ENCODE measurements around the gene CDKL5. TPM values are rescaled to one million over a fixed set of nuclear protein-coding genes. Genes with fewer than 3 reads are reported as not detected.

CDKL5 gene
- total and polyA plus RNA-seq, 10 donors, result 0.24 to 10.6 (median 7.0) TPM

DNA sequence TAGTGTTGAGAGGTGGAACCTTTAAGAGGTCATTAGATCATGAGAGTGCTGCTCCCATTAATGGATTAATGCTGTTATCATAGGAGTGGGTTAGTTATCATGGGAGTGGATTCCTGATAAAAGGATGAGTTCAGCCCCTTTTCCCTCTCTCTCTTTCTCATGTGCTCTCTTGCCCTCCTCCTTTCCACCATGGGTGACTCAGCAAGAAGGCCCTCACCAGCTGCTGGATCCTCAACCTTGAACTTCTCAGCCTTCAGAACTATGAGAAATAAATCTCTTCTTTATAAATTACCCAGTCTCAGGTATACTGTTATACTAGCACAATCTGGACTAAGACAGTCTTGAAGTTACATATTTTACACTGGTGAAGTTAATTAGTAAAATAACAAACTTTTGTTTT, 10.0 kb upstream of the CDKL5 start:
- no peak for DNase-seq
- Histone ChIP-seq H3K36me3 (no peaks in the 10 kb centered on the region), H3K9me3 (no peaks in the 10 kb centered on the region), H3K4me1 (no peaks in the 10 kb centered on the region), H3K4me3 (no peak overlapping the region), H3K27ac (no peak overlapping the region), H3K27me3 (replicated peaks in 1 of 7) (no peaks in the 10 kb centered on the region)
- no peak for TF ChIP-seq POLR2A (IDR thresholded peaks at IDR 0.05)
- intact Hi-C loops (cut with DNase I; ENCODE audit: low total_unique reads), result no loop called here

DNA sequence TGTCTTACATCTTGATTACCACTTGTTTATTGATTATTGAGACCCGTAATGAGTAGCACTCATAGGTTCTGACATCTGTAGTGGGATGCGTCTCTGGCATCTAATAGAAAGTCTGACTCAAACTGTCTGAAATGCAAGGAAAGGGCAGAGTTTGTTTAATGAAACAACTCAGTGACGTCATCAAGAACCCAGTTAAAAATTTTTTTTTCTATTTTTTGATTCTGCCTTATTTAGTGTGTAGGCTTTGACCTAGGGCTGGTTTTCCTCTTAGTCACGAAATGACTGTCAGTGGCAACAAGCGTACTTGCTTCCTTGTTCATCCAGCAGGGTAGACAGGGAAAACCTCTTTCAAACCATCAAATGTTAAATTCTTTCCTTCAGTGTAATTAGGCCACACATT, 3.1 kb upstream of the CDKL5 start:
- no peak overlapping the region for H3K27ac ChIP-seq
- H3K36me3 ChIP-seq, result no peaks in the 10 kb centered on the region
- peaks cover 0 to 14% (median 4%) of the 10 kb centered on the region in 7 donors for H3K27me3 ChIP-seq (replicated peaks in 1 of 7)
- H3K4me1 ChIP-seq, result peaks cover 0 to 22% (median 13%) of the 10 kb centered on the region in 6 donors
- DNase-seq, result no peak
- 75 to 91% (median 87%) methylated on average over 5 of the region's 5 CpGs for WGBS, 5 donors
- no peak for TF ChIP-seq POLR2AphosphoS5 (IDR thresholded peaks at IDR 0.05)
- TF ChIP-seq POLR2A (IDR thresholded peaks at IDR 0.05), result no peak
- TF ChIP-seq, protein P1, sequence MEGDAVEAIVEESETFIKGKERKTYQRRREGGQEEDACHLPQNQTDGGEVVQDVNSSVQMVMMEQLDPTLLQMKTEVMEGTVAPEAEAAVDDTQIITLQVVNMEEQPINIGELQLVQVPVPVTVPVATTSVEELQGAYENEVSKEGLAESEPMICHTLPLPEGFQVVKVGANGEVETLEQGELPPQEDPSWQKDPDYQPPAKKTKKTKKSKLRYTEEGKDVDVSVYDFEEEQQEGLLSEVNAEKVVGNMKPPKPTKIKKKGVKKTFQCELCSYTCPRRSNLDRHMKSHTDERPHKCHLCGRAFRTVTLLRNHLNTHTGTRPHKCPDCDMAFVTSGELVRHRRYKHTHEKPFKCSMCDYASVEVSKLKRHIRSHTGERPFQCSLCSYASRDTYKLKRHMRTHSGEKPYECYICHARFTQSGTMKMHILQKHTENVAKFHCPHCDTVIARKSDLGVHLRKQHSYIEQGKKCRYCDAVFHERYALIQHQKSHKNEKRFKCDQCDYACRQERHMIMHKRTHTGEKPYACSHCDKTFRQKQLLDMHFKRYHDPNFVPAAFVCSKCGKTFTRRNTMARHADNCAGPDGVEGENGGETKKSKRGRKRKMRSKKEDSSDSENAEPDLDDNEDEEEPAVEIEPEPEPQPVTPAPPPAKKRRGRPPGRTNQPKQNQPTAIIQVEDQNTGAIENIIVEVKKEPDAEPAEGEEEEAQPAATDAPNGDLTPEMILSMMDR (IDR thresholded peaks at IDR 0.05 in 8 of 11, conservative IDR thresholded peaks at IDR 0.05 in 3 of 11), result no peak
- H3K9me3 ChIP-seq, result no peaks in the 10 kb centered on the region
- intact Hi-C loops (cut with DNase I; ENCODE audit: low total_unique reads), result no loop called here
- no peak overlapping the region for H3K4me3 ChIP-seq

DNA sequence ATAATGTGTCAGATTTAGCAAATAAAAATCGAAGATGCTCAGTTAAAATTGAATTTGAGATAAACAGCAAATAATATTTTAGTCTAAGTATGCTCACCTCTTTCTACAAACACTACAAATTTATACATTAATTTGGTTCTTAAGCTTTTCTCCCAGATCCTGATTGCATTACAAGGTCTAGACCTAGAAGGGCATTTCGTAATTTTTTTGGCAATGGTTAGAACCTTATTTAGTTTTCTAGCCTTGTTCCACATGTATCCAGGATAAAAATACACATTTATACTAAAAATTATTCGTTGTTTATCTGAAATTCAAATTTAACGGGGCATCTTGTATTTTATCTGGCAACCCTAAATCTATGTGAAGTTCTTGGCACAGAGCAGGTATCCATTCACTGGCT, 2.5 kb upstream of the CDKL5 start:
- no peak for DNase-seq
- Histone ChIP-seq H3K27ac (no peak overlapping the region), H3K4me1 (peaks cover 0 to 27% (median 15%) of the 10 kb centered on the region in 6 donors), H3K4me3 (no peak overlapping the region), H3K27me3 (replicated peaks in 1 of 7) (peaks cover 0 to 14% (median 4%) of the 10 kb centered on the region in 7 donors), H3K36me3 (no peaks in the 10 kb centered on the region), H3K9me3 (no peaks in the 10 kb centered on the region)
- TF ChIP-seq POLR2AphosphoS5 (IDR thresholded peaks at IDR 0.05) (no peak), POLR2A (IDR thresholded peaks at IDR 0.05) (no peak)
- TF ChIP-seq, protein P1 (IDR thresholded peaks at IDR 0.05 in 8 of 11, conservative IDR thresholded peaks at IDR 0.05 in 3 of 11), result no peak
- intact Hi-C loops (cut with DNase I; ENCODE audit: low total_unique reads), result no loop called here
- 64 to 95% (median 84%) methylated on average over 4 of the region's 4 CpGs for WGBS, 5 donors

DNA sequence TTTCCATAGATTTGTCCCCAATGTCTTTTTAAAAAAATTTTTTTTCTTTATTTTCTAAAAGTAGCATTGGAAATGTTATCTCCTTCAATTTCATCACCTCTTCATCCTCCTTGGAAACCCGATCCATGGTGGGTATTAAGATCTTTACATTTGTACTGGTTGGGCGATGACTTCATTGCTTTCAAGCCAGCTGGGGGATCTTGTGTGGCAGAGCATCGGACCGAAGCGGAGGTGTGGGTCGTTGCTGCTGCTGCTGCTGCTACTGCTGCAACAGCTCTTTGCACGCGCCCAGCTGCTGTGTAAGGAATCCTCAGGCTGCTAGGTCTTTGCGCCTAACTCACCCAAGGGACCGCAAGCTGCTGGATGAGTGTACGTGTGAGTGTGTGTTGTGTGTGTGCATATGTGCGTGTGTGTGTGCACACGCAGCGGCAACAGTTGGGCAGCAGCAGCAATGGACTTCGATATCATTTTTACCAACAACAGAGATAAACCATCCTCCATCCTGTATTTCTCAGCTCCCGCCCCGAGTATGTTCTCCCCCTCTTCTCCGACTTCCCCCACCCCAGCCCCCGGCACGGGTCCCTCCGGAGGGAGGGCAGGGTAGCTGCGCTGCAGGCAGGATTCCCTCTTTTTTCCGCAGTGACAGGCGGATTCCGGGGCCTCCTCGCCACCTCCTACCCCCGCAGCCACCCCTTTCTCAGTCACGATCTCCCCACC, 768 bp upstream of the CDKL5 start:
- TF ChIP-seq POLR2AphosphoS5 (IDR thresholded peaks at IDR 0.05) (peak in 1 of 3 donors; percentile 3), POLR2A (IDR thresholded peaks at IDR 0.05) (no peak)
- TF ChIP-seq, protein P1 (IDR thresholded peaks at IDR 0.05 in 8 of 11, conservative IDR thresholded peaks at IDR 0.05 in 3 of 11), result no peak

More for the DNA sequence above, 768 bp upstream of the CDKL5 start:
- H3K4me3 ChIP-seq, result peak overlapping the region; percentile 31 to 78 (median 58)
- H3K9me3 ChIP-seq, result no peaks in the 10 kb centered on the region
- 1 to 19% (median 1%) methylated on average over 22 to 28 of the region's 28 CpGs for WGBS, 5 donors
- peaks cover 0 to 29% (median 15%) of the 10 kb centered on the region in 6 donors for H3K4me1 ChIP-seq
- intact Hi-C loops (cut with DNase I; ENCODE audit: low total_unique reads), result no loop called here
- H3K27me3 ChIP-seq (replicated peaks in 1 of 7), result peaks cover 0 to 14% (median 4%) of the 10 kb centered on the region in 7 donors
- peak; percentile 83 for DNase-seq
- H3K36me3 ChIP-seq, result no peaks in the 10 kb centered on the region
- H3K27ac ChIP-seq, result peak overlapping the region in 5 of 8 donors; percentile 59 to 92 (median 91)

Measured in spleen (tissue), 11 donors.